RKO (cell line): Measurements from ENCODE around the gene HCRTR1.
A peak's percentile ranks its signal among the peaks of the same experiment; 100 is the strongest.

Source experiments
- DNase-seq: peaks from one replicate; pipeline ENCODE4 v3.0.0-alpha.2; 2016; ENCODE audit warnings: low spot score

HCRTR1 gene

GRCh38 chr1:31650161-31651088, 32.9 kb downstream of the HCRTR1 start:
- no peak for DNase-seq

DNA sequence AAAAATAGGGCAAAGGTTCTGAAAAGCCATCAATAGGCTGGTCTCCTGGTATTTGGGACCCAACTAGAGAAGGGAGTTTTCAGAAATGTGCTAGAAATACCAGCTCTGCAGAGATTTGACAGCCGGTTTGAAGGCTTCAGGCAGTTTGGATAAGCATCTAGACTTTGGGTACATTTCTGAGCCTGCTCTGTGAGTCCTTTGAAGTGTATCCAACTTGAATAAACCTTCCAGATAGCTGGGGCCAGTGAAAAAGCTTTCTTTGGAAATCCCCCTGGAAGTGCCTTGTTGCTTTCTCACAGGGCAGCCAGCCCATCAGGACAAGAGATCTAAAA, 33.6 kb downstream of the HCRTR1 start:
- no peak for DNase-seq

- no peak for DNase-seq
Observed at GRCh38 chr1:31651766-31652165, 34.3 kb downstream of the HCRTR1 start.

- DNase-seq: no peak
Observed at GRCh38 chr1:31652891-31653499, 35.5 kb downstream of the HCRTR1 start.

GRCh38 chr1:31653717-31654473, 36.4 kb downstream of the HCRTR1 start:
- no peak for DNase-seq

- no peak for DNase-seq
Observed at GRCh38 chr1:31654474-31654776, 36.9 kb downstream of the HCRTR1 start.

- no peak for DNase-seq
Observed at GRCh38 chr1:31655104-31655503, 37.6 kb downstream of the HCRTR1 start.

- no peak for DNase-seq
Observed at GRCh38 chr1:31655756-31656155, 38.3 kb downstream of the HCRTR1 start.

GRCh38 chr1:31657020-31657804, 39.7 kb downstream of the HCRTR1 start:
- DNase-seq: no peak

- no peak for DNase-seq
Observed at GRCh38 chr1:31657972-31658510, 40.6 kb downstream of the HCRTR1 start.

DNA sequence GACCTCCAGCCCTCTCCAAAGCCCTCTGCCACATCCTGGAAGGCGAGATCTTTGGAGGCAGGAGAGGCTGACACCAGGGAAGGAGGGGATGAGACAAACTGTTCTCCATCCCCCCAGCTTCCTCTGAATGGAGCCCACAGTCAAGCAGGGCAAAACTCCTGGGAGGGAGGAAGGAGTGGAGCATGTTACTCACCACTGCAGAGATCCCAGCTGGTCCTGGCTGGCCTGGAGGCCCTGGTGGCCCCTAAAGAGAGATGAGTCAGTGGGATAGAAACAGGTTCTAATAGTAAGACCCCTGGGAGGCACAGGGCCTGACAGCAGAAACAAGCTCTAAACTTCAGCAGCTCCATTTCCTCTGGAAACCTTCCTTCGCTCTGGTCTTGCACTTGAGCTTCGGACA, 41.2 kb downstream of the HCRTR1 start:
- DNase-seq: no peak

DNA sequence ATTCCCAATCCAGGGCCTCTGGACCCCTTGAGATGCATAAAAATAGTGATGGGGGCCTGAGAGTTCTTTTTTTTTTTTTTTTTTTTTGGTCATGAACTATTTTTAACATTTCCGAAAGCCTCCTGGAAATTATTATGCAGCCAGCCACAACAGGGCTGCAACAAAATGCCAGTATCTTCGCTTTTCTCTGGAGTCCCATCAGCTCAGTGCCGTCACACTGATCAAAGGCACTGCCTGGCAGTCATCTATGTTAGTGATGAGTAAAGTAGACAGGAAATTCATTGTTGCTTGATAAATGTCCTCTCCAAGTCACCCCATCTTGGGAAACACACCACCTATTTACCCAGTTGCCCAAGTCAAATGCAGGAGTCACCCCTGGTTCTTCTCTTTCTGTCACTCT, 42.4 kb downstream of the HCRTR1 start:
- DNase-seq: no peak

DNA sequence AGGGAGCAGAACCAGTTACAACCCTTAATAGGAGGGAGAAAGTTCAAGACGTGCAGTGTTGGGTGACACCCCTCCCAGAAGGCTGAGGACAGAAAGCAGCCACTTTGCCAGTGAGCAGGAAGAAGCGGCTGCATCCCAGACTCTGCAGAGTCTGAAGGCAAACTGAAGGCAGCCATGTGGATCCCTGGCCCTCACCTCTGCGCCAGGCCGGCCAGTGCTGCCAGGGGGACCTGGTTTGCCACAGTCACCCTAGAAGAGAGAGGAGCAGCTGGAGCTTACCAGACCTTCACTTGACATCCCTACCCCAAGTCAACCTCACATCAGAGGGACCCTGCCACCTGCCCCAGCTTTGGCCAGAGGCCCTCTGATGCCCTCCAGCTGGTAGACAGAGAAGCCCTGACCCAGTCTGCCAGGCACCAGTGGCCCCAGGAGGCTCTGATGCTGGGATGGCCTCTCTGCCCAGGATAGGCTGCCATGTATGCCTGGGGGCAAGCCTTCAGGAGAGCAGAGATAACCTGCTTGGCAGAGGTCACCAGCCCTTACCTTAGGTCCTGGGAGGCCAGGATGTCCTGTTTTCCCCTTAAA, 43.5 kb downstream of the HCRTR1 start:
- no peak for DNase-seq

- no peak for DNase-seq
Observed at GRCh38 chr1:31661856-31662255, 44.4 kb downstream of the HCRTR1 start.

DNA sequence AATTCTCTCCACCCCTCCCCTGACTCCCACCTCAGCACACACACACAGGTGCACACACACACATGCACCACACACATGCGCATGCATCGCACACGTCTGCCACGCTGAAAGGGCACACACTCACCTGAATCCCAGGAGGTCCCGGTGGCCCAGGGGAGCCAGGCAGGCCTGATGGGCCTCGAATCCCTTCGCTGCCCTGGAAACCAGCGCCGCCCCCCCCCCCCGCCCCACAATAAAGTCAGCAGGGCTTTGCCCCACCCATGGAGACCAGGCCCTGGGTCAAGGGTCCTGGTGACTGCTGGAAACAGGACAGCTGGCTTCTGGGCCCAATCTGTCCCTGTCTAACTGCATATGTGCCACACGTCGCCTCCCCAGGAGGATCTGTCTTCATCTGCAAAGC, 45.0 kb downstream of the HCRTR1 start:
- DNase-seq: no peak

DNA sequence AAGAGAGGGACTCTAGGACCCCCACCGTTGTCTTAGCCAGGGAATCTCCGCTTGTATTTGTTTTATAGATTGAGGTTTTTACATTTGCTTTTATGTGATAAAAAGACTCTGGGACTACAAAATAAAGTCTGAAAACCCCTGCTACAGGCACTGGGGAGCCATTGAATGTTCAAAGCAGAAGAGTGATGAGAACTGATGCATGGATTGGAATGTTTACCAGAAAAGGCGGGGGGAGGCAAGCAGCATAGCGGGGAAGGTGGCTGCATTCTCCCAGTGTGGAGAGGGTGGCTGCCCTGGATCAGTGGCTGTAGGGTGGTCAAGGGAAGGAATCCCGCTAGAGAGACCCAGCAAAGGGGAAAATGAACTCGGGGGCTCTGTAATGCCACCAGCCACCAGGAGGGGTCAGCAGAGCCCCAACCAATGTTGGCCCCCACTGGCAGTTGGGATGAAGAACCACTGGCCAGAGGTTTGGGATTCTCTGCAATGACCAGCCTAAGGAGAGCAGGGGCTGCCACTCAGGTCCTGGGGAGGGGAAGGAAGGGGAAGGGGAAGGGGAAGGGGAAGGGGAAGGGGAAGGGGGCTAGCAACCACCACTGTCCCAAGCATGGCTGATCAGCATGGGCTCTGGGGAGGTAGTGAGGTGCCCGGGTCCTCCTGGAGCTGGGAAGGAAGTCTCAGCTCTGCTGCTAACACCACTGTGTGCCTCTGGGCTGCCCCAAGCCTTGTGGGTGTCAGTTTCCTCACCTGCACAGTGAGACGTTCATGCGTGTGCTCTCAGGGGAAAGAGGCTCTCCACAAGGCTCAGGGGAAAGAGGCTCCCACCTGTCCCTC, 46.3 kb downstream of the HCRTR1 start:
- peak; percentile 19 for DNase-seq

DNA sequence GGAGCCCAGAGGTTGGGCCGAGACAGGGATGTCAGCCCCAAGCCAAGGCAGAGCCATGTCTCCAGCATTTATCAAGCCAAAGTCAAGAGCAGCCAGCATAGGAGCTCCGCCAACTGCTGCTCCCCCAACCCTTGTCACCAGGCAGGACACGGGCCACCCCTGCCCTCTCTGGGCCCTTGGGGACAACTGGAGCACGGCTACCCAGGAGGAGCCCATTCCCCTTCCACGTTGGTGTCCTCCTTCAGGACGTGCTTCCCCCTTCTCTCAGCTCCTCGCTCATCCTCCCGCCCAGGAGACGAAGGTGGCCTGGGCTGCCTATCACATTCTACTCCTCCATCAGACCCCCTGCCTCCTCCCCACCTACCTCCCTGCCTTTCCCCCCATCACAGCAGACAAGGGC, 47.0 kb downstream of the HCRTR1 start:
- DNase-seq: no peak

DNA sequence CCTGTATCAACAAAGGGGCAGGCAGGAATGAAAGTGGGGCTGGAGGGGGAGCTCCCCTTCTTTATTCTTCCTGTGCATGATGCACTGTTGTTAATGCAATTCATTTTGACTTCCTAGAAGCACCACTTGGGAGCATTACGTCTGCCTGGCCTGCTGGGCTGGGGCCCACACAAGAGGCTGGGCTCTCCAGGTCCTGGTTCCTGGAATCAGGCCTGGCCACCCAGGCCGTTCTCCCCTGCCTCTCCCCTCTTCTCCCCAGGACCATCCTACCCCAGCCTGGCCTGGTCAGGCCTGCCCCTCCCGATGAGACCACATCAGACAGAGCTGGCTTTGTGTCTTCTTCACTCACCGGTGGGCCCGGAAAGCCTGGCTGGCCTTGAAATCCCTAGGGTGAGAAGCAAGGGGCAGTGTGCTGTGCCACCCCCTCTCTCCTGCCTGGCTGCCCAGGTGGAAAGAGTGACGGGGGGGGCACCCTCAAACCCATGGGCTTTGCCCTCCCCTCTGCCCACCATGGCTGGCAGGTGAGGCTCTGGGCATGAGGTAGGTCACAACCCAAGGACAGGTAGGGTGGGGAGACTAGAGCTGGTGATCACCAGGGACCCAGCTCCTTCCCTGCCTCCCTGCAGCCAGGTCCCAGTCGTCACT, 47.9 kb downstream of the HCRTR1 start:
- DNase-seq: no peak

DNA sequence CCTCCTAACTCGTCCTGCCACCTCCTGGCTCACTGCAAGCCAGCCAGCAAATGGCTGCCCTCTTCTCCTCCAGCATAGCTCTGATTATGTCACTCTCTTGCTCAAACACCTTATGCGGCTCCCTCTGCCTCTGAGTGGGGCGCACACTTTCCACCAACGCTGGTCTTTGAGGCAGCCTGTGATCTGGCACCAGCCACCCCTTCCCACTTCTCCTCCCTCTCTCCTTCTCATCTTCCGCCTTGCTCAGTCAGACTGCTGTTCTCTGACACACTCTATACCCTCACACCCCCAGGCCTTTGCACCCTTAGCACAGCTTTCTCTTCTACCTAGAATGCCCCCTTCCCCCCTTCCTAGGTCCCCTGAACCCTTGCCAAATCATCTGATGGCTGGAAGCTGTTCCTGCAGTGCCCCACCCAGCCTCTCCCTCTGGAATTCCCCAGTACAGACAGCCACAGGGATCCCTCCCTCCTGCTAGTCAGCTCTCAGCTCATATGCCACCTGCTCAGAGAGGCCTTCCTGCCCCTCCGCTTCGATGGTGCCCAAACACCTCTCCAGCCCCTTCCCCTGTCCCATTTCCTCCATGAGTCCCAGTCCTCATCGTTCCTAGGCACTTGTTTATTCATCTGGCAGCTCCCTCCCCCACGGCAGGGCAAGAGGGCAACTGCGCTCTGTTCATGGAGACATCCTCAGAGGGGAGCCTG, 48.9 kb downstream of the HCRTR1 start:
- DNase-seq: no peak
